Measurements from ENCODE around the gene PSMD6.

Gene PSMD6

GRCh38 chr3:64039332-64039731 lies 16.0 kb upstream of the PSMD6 start:
- Histone ChIP-seq H3K4me3 (ENCODE audit: severe bottlenecking) (no peak overlapping the region), H3K27me3 (ENCODE audit: insufficient read depth, poor library complexity, severe bottlenecking) (no peaks in the 10 kb centered on the region), H3K36me3 (ENCODE audit: low read depth) (no peaks in the 10 kb centered on the region), H3K4me1 (ENCODE audit: insufficient read depth, poor library complexity, severe bottlenecking) (no peaks in the 10 kb centered on the region), H3K27ac (ENCODE audit: poor library complexity, severe bottlenecking) (no peak overlapping the region), H3K9me3 (ENCODE audit: severe bottlenecking) (no peaks in the 10 kb centered on the region)
- no peak for TF ChIP-seq CTCF (IDR thresholded peaks at IDR 0.05; ENCODE audit: poor library complexity, severe bottlenecking)
- no peak for DNase-seq (ENCODE audit: low spot score)
- ATAC-seq (ENCODE audit: low read depth) = no peak

- no peak for TF ChIP-seq CTCF (IDR thresholded peaks at IDR 0.05; ENCODE audit: poor library complexity, severe bottlenecking)
- H3K4me3 ChIP-seq (ENCODE audit: severe bottlenecking) = no peak overlapping the region
Observed at GRCh38 chr3:64038253-64038767, 15.0 kb upstream of the PSMD6 start.

GRCh38 chr3:64037084-64037483 lies 13.8 kb upstream of the PSMD6 start:
- no peak for DNase-seq (ENCODE audit: low spot score)

More at GRCh38 chr3:64038253-64038767, 15.0 kb upstream of the PSMD6 start:
- Histone ChIP-seq H3K27me3 (ENCODE audit: insufficient read depth, poor library complexity, severe bottlenecking) (no peaks in the 10 kb centered on the region), H3K27ac (ENCODE audit: poor library complexity, severe bottlenecking) (no peak overlapping the region), H3K4me1 (ENCODE audit: insufficient read depth, poor library complexity, severe bottlenecking) (no peaks in the 10 kb centered on the region), H3K9me3 (ENCODE audit: severe bottlenecking) (no peaks in the 10 kb centered on the region), H3K36me3 (ENCODE audit: low read depth) (no peaks in the 10 kb centered on the region)
- DNase-seq (ENCODE audit: low spot score) (no peak), ATAC-seq (ENCODE audit: low read depth) (no peak)

GRCh38 chr3:64033069-64033468 lies 9.8 kb upstream of the PSMD6 start:
- Histone ChIP-seq H3K9me3 (ENCODE audit: severe bottlenecking) (no peaks in the 10 kb centered on the region), H3K27me3 (ENCODE audit: insufficient read depth, poor library complexity, severe bottlenecking) (no peaks in the 10 kb centered on the region), H3K36me3 (ENCODE audit: low read depth) (no peaks in the 10 kb centered on the region), H3K27ac (ENCODE audit: poor library complexity, severe bottlenecking) (no peak overlapping the region), H3K4me1 (ENCODE audit: insufficient read depth, poor library complexity, severe bottlenecking) (no peaks in the 10 kb centered on the region), H3K4me3 (ENCODE audit: severe bottlenecking) (no peak overlapping the region)
- ATAC-seq (ENCODE audit: low read depth) = no peak
- no peak for TF ChIP-seq CTCF (IDR thresholded peaks at IDR 0.05; ENCODE audit: poor library complexity, severe bottlenecking)
- no peak for DNase-seq (ENCODE audit: low spot score)

More at GRCh38 chr3:64037084-64037483, 13.8 kb upstream of the PSMD6 start:
- Histone ChIP-seq H3K27ac (ENCODE audit: poor library complexity, severe bottlenecking) (no peak overlapping the region), H3K4me3 (ENCODE audit: severe bottlenecking) (no peak overlapping the region), H3K9me3 (ENCODE audit: severe bottlenecking) (no peaks in the 10 kb centered on the region), H3K27me3 (ENCODE audit: insufficient read depth, poor library complexity, severe bottlenecking) (no peaks in the 10 kb centered on the region), H3K4me1 (ENCODE audit: insufficient read depth, poor library complexity, severe bottlenecking) (no peaks in the 10 kb centered on the region), H3K36me3 (ENCODE audit: low read depth) (no peaks in the 10 kb centered on the region)
- TF ChIP-seq CTCF (IDR thresholded peaks at IDR 0.05; ENCODE audit: poor library complexity, severe bottlenecking) = no peak
- no peak for ATAC-seq (ENCODE audit: low read depth)
